ENCODE results near the gene CLTB.
"Not testable (repeated sequence)": the region's sequence is repeated elsewhere in the genome, so short reads cannot be mapped to it uniquely, and the experiment has no call there.

Gene CLTB

DNA sequence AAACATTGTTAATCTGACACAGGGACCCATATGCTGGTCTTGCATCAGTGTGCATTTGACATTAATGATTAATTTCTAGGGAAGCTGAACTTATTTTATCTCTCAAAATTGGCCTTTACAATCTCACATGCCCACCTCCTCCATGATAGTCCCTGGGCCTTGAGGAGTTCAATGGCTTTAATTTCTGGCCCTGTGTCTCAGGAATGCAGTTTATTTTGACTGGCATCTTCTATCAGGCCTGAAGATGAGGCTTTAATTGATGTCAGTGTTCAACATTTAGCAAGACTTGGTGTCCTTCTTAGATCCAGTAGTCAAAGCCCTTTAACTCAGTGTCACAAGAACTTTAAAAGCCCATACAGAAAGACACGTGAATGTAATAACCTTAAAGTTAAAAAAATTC is 10.5 kb upstream of the CLTB start:
- DNase-seq = no peak

DNA sequence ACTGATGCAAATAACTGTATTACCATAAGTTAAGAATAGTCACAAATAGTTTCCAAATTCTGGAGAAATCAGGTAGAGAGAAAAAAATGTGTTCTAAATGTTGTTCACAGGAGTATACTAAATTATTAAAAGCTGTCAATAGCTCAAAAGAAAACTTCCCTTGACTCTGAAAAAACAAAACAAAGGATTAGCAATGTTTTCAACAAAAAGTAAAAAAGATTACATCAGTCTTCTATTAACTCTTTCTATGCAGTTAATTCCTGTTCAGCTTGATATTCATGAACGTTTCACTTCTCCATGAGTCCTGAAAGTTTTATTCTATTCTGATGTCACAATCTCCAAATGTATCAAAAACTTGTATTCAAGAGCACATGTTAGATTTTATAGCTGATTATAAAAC is 9.5 kb upstream of the CLTB start:
- DNase-seq = no peak

DNA sequence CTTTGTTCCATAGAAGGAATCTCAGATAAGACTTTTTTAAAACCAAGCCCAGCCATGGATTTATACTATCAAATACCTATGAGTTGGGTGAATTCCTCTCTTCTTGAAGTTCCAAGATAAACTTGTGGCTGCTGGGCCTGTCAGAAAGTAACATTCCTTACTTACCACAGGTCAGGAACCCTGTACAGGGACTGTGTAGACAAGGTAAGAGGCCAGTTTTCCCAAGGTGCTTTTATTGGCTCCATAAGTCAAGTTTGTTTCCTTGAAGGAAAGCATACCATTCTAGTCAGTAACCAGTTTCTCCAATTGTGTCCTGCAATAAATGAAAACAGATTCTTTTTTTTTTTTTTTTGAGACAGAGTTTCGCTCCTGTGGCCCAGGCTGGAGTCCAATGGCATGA is 8.8 kb upstream of the CLTB start:
- no peak for DNase-seq

DNA sequence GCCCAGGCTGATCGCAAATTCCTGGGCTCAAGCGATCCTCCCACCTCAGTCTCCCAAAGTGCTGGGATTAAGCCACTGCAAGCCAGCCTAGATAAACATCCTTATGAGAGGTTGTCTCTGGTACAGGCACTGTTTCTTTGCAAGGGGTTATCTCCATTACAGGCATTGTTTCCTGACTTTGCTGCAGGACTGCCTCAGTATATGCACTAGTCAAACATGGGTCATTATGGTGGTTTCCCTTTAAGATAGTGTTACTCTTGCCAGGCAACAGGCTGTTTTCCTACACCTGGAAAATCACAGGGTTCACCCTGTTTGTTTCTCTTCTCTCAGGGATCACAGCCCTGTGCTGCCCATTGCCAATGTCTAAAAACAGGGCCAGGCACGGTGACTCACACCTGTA is 7.8 kb upstream of the CLTB start:
- DNase-seq = no peak

DNA sequence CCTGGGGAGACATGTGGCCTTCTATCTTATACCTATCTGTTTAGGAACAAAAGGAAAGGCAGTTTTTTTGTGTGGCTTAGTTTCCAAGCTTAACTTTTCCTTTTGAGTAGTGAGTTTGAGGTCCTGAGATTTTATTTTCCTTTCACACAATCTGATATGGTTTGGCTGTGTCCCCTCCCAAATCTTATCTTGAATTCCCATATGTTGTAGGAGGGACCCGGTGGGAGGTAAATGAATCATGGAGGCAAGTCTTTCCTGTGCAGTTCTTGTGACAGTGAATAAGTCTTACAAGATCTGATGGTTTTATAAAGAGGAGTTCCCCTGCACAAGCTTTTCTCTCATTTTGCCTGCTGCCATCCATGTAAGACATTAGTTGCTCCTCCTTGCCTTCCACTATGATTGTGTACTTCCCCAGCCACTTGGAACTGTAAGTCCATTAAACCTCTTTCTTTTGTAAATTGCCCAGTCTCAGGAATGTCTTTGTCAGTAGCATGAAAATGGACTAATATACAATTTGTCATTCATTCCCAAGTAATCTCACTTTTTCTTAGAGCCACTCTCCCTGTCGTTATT is 4.7 kb upstream of the CLTB start:
- no peak for DNase-seq

DNA sequence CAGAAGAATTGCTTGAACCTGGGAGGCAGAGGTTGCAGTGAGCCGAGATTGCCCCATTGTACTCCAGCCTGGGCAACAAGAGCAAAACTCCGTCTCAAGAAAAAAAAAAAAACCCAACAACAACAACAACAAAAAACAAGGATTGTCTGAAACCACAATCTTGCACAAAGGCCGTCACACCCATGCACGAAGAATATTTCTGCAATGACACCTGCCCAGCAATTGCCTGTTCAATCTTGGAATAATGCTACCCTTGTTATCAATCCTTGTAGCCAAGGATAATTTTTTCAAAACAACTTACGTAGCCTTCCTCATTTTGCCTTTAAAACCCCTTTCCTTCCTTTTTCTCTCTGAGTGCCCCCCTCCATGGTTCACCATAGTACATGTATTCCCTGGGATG is 3.7 kb upstream of the CLTB start:
- no peak for DNase-seq

DNA sequence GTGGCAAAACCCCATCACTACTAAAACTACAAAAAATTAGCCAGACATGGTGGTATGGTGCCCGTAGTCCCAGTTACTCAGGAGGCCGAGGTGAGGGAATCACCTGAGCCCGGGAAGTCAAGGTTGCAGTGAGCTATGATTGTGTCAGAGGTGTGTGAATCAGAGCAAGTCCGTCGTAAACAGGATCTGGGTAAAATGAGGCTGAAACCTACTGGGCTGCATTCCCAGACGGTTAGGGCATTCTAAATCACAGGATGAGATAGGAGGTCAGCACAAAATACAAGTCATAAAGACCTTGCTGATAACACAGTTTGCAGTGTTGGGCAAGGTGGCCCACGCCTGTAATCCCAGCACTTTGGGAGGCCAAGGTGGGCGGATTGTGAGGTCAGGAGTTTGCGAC is 1.9 kb upstream of the CLTB start:
- no peak for DNase-seq

DNA sequence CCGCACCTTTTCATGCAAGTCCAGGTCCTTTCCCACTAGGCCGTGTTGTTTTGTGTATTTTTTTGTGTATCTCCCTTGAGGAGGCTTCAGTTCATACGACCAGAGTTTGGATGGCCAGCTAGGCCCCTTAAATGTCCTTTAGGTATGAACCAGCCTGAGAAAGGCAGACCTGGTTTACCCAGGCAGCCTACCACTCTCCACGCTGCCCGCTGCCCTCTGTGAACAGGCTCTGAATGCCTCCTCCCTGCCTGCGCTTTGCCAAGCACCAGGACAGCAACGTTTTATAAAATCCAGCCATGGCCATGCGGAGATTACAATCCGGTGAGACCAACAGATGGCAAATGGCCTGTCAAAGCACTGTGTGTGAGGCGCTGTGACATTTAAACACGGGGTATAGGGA is 626 bp upstream of the CLTB start:
- DNase-seq = no peak

DNA sequence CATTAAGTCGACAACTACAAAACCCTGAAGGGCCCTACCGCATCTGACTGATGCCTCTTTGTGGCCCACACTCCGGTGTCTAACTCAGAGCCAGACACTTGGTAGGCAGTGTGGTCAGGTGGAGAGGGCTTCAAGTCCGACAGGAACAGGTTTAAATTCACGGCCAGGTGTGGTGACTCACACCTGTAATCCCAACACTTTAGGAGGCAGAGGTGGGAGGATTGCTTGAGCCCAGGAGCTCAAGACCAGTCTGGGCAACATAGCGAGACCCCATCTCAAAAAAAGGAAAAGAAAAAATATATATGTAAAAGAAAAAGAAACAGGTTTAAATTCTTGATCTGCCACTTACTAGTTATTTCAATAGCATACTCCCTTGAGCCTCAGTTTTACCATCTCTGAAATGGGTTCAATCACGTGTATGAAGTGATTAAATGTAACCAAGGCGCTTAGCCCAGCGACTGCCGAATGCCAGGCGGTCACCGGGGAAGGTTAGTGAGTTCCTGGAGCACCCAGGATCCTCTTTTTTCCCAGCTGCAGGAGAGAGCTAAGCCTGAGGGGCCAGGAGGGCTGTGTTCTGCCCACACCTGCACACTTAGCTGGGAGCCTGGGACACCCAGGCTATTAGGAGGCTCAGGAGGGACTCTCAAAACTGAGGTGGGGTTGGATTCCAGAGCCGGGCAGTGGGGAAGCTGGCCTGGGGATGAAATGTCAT is 943 bp downstream of the CLTB start:
- no peak for DNase-seq

DNA sequence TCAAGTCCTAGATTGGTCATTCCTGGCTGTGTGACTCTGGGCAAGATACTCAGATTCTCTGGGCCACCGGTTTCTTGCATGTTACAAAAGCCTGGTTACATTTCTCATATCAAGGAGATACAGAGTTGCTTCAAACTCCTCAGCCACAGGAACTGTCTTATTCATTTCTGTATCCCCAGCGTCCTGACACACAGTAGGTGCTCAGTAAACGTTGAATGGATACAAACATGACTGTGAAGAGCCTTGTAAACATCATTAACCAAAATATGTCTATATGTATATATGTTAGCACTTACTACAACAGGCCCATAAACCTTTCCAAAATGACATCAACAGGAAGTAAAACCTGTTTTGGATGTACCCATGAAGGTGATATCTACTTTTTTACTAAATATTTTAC is 1.6 kb downstream of the CLTB start:
- DNase-seq = no peak

DNA sequence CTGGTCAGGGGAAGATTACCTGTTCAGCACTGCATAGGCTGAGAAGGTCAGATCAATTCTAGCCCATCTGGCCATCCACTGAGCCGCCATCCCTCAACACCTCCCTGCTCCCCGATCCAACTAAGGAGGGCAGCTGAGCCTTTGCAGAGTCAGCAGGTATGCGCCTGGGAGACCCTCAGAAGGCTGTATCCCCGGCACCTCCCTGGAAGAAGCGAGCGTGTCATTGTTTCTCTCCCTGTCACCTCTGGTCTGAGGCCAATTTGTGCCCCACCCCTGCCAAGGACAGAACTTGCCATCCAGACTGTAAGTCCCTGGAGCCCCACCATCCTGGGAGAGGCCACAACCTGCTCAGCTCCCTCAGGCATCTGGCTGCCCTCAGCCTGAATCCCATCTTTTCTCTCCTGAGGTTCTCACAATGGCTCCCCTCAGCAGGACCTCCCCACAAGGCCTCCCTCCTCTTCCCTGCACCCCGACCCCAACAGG is 2.6 kb downstream of the CLTB start:
- DNase-seq = no peak

DNA sequence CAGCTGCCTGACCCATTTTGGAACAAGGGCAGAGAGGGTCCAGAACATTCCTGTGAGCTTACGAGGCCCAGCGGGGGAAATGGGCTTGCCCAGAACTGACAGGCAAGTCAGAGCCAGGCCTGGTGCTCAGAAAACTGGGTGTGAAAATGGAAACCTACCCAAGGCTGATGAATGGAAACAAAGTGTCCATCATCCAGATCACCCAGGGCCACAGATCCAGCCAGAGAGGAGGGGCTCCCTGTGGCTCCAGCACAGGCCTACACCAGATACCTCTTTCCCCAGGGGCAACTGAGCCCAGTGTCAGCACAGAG is 3.1 kb downstream of the CLTB start:
- no peak for DNase-seq

DNA sequence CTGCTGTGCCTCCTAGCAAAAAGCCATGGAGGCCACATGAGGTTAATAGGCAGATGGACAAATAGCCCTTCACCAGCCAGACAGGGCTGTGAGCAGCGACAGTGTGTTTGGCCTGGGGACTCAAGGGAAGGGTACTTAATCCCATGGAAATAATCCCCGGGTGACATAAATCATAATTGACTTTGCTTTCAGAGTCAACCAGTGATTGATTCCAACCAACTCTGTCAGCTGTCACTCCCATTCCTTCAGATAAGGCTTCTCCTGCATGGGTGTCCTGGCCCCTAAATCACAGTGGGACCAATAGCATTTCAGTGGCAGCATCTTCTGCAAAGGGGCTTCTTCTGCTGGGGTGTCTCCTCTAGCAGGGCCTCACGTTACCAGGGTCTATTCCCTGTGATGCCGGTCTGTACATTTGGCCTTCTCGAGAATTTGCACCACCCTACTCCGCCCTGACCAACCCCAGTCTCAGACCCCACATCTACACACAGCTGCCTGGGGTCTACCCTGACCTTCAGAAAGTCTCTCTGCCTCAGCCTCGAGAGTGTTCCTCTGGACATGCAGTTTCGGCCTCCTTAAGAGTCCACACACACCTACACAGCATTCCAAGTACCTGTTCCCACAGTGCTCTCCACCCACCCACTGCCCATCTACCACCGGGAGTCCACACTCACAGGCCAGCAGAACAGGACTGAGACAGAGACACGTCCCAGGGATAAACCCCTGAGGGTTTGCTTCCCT is 3.7 kb downstream of the CLTB start:
- DNase-seq = no peak

DNA sequence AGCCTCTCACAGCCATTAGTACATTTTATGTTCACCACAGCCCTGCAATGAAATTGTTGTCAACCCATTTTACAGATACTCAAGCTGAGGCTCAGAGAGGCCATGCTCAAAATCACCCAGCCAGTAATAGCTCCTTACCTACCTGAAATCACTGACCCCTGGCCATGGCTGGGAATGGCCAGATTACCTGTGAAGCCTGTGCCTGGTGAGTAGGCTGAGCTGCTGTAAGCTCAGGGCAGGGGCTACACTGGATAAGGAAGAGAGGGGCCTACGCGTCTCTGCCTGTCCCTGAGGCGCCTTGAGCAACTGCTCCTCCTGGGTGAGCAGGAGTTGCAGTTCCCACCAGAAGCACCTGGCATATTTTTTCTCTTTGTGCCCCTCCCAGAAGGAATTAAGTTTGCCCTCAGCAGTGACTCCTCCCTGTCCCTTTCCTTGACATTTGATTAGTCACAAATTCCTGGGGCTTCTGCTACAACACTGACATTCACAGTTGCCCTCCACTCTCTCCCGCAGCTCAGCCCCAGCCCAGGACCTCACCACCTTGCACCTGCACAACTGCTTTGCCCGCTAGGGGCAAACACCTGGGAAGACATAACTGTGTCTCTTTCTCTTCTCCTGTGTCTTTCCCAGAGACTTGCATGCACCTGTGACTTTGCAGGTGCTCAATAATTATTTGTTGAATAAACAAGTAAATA is 5.7 kb downstream of the CLTB start:
- DNase-seq = no peak

DNA sequence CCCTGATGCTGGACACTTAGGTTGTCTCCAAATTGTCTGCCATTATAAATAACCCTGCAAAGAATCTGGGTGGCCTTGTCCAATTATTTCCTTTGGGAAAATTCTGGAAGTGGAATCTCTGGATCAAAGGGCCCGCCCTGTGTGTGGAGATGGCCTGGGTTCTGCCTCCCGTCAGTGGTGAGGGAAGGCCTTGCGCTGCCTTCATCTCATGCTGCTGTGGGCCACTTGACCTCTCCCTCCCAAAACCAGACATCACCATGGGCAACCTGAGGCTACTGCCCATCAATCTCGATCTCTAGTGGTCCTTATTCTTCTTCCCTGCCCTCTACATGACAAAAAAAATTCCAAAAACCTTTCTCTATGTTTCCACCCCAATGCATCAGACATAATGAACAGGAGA is 6.6 kb downstream of the CLTB start:
- no peak for DNase-seq

DNA sequence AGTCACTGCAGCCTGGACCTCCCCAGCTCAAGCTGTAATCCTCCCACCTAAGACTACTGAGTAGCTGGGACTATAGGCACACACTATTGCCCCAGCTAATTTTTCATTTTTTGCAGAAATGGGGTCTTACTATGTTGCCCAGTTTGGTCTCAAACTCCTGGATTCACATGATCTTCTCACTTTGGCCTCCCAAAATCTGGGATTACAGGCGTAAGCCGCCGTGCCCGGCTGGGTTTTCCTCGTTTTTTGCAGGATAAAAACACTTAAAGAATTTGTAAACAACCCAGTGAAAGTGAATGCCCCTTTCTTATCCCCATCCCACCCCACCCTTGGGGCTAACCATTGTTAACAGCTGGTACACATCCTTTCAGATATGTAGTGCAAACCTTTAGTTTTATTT is 7.7 kb downstream of the CLTB start:
- no peak for DNase-seq

DNA sequence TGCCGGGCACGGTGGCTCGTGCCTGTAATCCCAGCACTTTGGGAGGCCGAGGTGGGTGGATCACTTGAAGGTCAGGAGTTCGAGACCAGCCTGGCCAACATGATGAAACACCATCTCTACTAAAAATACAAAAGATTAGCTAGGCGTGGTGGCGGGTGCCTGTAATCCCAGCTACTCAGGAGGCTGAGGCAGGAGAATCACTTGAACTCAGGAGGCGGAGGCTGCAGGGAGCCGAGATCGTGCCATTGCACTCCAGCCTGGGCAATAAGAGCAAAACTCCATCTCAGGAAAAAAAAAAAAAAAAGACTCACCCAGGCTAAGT is 8.1 kb downstream of the CLTB start:
- DNase-seq = not testable (repeated sequence)

DNA sequence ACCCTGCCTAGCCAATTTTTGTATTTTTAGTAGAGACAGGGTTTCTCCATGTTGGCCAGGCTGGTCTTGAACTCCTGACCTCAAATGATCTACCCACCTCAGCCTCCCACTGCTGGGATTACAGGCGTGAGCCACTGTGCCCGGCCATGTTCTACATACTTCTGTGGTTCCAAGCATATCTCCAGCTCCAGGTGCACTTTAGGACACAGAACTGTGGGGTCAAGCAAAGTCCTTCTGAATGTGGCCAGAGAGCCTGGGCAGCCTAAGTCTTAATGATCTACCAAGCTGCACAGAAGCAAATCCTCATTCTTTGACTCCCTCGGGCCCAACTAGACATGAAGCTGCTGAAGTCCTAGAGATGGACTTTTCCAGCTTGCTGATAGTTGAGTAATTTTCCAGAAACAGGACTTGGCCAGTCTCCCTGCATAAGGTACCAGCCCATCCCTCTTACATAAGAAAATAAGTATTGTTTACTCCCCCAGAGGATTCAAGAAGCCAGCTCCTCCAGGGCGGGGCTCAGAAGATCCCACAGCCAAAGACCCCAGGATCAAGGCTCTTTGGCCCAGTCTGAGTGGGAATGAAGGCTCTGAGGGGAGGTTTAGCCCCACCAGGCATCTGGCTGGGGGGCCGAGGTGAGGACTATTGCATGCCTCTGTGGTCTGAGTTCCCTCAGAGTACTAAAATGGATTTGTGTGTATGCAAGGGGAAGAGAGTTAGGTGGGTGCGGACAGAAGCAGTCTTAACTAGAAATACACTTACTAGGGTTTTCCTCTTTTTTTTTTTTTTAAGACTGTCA is 8.7 kb downstream of the CLTB start:
- DNase-seq = no peak

DNA sequence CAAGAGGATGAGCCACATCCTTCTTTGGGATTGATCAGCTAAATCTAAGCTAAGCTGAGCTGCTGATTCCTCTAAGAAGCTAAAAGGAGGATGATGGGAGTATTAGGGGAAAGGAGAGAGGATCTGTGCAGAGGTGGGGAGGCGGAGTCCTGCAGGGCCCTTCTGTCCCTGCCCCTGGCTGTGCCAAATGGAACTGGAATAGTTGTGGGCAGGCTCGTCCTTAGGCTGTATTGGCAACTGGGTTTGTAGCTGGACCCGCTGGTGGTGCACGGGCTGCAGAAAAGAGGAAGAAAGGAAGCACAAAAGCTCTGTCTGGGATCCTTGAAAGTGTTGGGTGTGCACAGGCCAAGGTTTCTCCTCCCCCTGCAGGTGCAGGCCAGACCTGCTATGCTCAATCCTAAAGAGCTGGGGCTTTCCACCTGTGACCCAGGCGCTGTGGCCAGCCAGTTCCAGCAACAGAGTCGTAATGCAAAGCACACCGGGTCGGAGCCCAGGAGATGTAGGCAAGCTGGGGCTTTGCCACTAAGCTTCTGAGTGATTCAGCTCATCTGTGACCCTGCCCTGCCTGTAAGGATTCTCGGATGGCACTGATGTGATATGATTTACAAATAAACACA is 9.8 kb downstream of the CLTB start:
- DNase-seq = no peak

DNA sequence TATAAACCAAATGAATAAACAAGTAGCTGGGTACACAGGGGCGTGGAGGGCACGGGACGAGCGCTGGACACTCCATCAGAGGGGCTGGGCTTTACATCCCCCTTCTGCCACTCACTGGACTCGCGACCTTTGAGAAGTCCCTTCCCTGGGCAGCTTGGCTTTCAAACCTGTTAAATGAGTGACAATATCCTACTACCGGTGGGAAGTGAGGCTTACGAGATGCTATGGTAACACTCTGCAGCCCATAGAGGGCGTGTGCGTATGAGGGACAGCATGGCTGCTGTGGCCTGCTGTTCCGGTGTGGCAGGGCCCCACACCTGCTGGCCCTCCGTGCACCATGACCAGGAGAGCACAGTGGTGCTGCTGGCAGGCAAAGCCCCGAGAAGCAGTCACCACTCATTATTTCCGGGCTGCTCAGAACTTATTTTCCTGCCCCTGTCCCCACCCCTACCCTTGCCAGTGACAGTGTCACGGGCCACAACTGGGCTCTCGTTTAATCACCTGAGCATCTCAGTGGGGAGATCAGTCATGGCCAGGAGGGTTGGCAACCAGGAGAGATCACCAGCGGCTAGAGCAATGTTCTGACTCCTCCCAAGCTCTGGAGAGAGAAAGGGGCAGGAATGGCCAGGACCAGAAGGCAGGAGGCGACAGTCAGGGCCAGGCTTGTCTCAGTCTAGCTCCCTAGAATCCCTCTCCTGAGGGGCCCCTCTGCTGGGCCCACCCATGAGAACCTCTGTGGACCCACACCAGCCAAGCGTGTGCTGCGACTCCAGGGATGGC is 10.5 kb downstream of the CLTB start:
- no peak for DNase-seq

DNA sequence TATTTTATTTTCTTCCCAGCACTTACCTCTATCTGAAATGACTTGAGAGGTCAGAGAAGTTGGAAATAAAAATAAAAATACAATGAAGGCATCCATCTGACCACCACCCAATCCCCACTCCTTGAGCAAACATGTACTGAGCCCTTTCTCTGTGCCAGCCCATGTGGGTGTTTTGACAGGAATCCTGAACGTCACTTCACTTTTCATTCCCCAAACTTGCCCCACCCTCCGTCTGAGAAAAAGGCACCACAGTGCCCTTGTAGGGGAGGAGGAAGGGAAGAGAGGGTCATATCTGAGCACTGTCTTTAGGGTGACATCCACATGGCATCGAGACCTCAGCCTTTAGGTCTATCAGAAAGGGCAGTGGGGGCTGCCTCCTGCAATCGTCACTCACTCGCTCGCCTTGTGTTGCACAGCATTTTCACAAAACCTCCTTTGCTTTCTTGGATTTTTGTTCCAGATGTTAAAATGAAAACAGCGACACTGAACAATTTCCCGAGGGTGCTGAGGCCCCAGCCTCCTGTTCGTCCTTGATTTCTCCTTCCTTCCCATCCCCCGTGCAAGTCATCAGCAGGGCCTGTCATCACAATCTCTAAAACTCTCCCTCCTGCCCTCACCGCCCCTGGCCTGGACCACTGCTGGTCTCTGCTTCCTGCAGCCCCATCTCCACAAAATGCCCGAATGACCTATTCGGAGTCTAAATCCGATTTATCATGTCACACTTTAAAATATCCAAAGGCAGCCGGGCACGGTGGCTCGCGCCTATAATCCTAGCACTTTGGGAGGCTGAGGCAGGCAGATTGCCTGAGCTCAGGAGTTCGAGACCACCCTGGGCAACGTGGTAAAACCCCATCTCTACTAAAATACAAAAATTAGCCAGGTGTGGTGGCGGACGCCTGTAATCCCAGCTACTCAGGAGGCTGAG is 14.8 kb downstream of the CLTB start:
- DNase-seq = no peak

Measured in NCI-H2107 (cell line).